ENCODE measurements around the gene PCSK5. TPM values are rescaled to one million over a fixed set of nuclear protein-coding genes. Genes with fewer than 3 reads are reported as not detected.

Gene PCSK5
- total RNA-seq, 2 donors from 2014 or later, result 2.4 to 32.2 TPM

- Histone ChIP-seq H3K27me3 (replicated peaks; ENCODE audit: insufficient read depth) (no peaks in the 10 kb centered on the region), H3K4me1 (replicated peaks) (no peaks in the 10 kb centered on the region), H3K4me3 (no peak overlapping the region), H3K36me3 (no peaks in the 10 kb centered on the region), H3K27ac (no peak overlapping the region), H3K9me3 (no peaks in the 10 kb centered on the region)
- DNase-seq (ENCODE audit: low spot score), result no peak
- WGBS, result 80% methylated on average over 2 of the region's 2 CpGs
- intact Hi-C loops (cut with DNase I), result no loop called here
- TF ChIP-seq CTCF (IDR thresholded peaks at IDR 0.05), result no peak
- no peak for TF ChIP-seq POLR2A (IDR thresholded peaks at IDR 0.05)
- TF ChIP-seq POLR2AphosphoS5 (IDR thresholded peaks at IDR 0.05), result no peak
Observed at GRCh38 chr9:76342858-76343257, 452.4 kb downstream of the PCSK5 start.

- no peaks in the 10 kb centered on the region for H3K4me1 ChIP-seq (replicated peaks)
- no peak overlapping the region for H3K27ac ChIP-seq
- H3K9me3 ChIP-seq, result no peaks in the 10 kb centered on the region
- intact Hi-C loops (cut with DNase I), result no loop called here
- no peak for DNase-seq (ENCODE audit: low spot score)
- TF ChIP-seq CTCF (IDR thresholded peaks at IDR 0.05) (no peak), POLR2AphosphoS5 (IDR thresholded peaks at IDR 0.05) (no peak), POLR2A (IDR thresholded peaks at IDR 0.05) (no peak)
- no peaks in the 10 kb centered on the region for H3K36me3 ChIP-seq
- H3K27me3 ChIP-seq (replicated peaks; ENCODE audit: insufficient read depth), result no peaks in the 10 kb centered on the region
- 76% methylated on average over 1 of the region's 1 CpG for WGBS
- H3K4me3 ChIP-seq, result no peak overlapping the region
Observed at GRCh38 chr9:76349865-76350264, 459.4 kb downstream of the PCSK5 start.

GRCh38 chr9:76351006-76351405 lies 460.5 kb downstream of the PCSK5 start:
- Histone ChIP-seq H3K36me3 (no peaks in the 10 kb centered on the region), H3K27ac (no peak overlapping the region), H3K27me3 (replicated peaks; ENCODE audit: insufficient read depth) (no peaks in the 10 kb centered on the region), H3K4me3 (no peak overlapping the region), H3K4me1 (replicated peaks) (no peaks in the 10 kb centered on the region), H3K9me3 (no peaks in the 10 kb centered on the region)
- WGBS, result 57% methylated on average over 3 of the region's 3 CpGs
- no peak for DNase-seq (ENCODE audit: low spot score)
- TF ChIP-seq POLR2A (IDR thresholded peaks at IDR 0.05) (no peak), POLR2AphosphoS5 (IDR thresholded peaks at IDR 0.05) (no peak), CTCF (IDR thresholded peaks at IDR 0.05) (no peak)
- intact Hi-C loops (cut with DNase I), result no loop called here

GRCh38 chr9:76352026-76352620 lies 461.6 kb downstream of the PCSK5 start:
- Histone ChIP-seq H3K9me3 (no peaks in the 10 kb centered on the region), H3K27ac (no peak overlapping the region), H3K36me3 (no peaks in the 10 kb centered on the region), H3K4me3 (no peak overlapping the region), H3K4me1 (replicated peaks) (no peaks in the 10 kb centered on the region), H3K27me3 (replicated peaks; ENCODE audit: insufficient read depth) (no peaks in the 10 kb centered on the region)
- 77% methylated on average over 4 of the region's 4 CpGs for WGBS
- no peak for DNase-seq (ENCODE audit: low spot score)
- no peak for TF ChIP-seq POLR2AphosphoS5 (IDR thresholded peaks at IDR 0.05)
- no peak for TF ChIP-seq CTCF (IDR thresholded peaks at IDR 0.05)
- no peak for TF ChIP-seq POLR2A (IDR thresholded peaks at IDR 0.05)
- intact Hi-C loops (cut with DNase I), result no loop called here

GRCh38 chr9:76353280-76353679 lies 462.8 kb downstream of the PCSK5 start:
- TF ChIP-seq CTCF (IDR thresholded peaks at IDR 0.05) (no peak), POLR2A (IDR thresholded peaks at IDR 0.05) (no peak), POLR2AphosphoS5 (IDR thresholded peaks at IDR 0.05) (no peak)
- Histone ChIP-seq H3K4me3 (no peak overlapping the region), H3K27ac (no peak overlapping the region), H3K36me3 (no peaks in the 10 kb centered on the region), H3K9me3 (no peaks in the 10 kb centered on the region), H3K4me1 (replicated peaks) (no peaks in the 10 kb centered on the region), H3K27me3 (replicated peaks; ENCODE audit: insufficient read depth) (no peaks in the 10 kb centered on the region)
- DNase-seq (ENCODE audit: low spot score), result no peak
- intact Hi-C loops (cut with DNase I), result no loop called here
- WGBS, result 77% methylated on average over 5 of the region's 5 CpGs

All from prostate gland (tissue), 2 donors.